ENCODE measurements around the gene MARCHF7. TPM values are rescaled to one million over a fixed set of nuclear protein-coding genes. Genes with fewer than 3 reads are reported as not detected.

Gene MARCHF7
- total and polyA plus RNA-seq, 2 experiments from 2014 or later = 71.2 to 166 TPM

DNA sequence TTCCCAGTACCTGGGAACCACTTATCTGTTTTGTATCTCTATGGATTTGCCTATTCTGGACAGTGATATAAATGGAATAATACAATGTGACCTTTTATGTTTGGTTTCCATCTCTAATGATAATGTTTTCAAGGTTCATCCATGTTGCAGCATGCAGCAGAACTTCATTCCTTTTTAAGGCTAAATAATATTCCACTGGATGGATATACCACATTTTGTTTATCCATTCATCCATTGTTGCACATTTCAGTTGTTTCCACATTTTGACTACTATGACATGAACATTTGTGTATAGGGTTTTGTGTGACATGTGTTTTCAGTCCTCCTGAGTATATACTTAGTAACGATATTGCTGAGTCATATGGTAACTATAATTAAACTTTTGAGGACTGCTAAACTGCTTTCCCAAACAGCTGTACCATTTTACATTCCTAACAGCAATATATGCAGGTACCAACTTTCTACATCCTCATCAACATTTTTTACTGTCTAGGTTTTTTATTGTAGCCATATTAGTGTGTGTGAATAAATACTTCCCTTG is 17.7 kb upstream of the MARCHF7 start:
- DNase-seq (ENCODE audit: low spot score) = no peak
- TF ChIP-seq EZH2 (IDR thresholded peaks at IDR 0.05; ENCODE audit: borderline replicate concordance) (no peak), EZH2phosphoT487 (IDR thresholded peaks at IDR 0.05; ENCODE audit: low read depth, severe bottlenecking, unreplicated experiment) (no peak)
- TF ChIP-seq, protein P1, sequence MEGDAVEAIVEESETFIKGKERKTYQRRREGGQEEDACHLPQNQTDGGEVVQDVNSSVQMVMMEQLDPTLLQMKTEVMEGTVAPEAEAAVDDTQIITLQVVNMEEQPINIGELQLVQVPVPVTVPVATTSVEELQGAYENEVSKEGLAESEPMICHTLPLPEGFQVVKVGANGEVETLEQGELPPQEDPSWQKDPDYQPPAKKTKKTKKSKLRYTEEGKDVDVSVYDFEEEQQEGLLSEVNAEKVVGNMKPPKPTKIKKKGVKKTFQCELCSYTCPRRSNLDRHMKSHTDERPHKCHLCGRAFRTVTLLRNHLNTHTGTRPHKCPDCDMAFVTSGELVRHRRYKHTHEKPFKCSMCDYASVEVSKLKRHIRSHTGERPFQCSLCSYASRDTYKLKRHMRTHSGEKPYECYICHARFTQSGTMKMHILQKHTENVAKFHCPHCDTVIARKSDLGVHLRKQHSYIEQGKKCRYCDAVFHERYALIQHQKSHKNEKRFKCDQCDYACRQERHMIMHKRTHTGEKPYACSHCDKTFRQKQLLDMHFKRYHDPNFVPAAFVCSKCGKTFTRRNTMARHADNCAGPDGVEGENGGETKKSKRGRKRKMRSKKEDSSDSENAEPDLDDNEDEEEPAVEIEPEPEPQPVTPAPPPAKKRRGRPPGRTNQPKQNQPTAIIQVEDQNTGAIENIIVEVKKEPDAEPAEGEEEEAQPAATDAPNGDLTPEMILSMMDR (IDR thresholded peaks at IDR 0.05; ENCODE audit: poor library complexity) = no peak
- Histone ChIP-seq H3K36me3 (replicated peaks; ENCODE audit: insufficient read depth, low read depth) (no peaks in the 10 kb centered on the region), H3K4me1 (ENCODE audit: insufficient read depth) (no peaks in the 10 kb centered on the region), H3K9me2 (replicated peaks; ENCODE audit: insufficient read depth) (no peaks in the 10 kb centered on the region), H3K79me2 (no peaks in the 10 kb centered on the region), H3K9me3 (ENCODE audit: low read depth) (peaks cover 5% of the 10 kb centered on the region), H3K27me3 (no peaks in the 10 kb centered on the region), H3K27ac (no peak overlapping the region), H3K4me3 (no peak overlapping the region), H3K4me2 (no peak overlapping the region), H2AFZ (no peak overlapping the region), H4K20me1 (ENCODE audit: insufficient read depth, poor library complexity, severe bottlenecking) (no peaks in the 10 kb centered on the region)
- 100% methylated on average over 1 of the region's 1 CpG for WGBS (ENCODE audit: low lambda C conversion rate, missing lambda C conversion rate)

DNA sequence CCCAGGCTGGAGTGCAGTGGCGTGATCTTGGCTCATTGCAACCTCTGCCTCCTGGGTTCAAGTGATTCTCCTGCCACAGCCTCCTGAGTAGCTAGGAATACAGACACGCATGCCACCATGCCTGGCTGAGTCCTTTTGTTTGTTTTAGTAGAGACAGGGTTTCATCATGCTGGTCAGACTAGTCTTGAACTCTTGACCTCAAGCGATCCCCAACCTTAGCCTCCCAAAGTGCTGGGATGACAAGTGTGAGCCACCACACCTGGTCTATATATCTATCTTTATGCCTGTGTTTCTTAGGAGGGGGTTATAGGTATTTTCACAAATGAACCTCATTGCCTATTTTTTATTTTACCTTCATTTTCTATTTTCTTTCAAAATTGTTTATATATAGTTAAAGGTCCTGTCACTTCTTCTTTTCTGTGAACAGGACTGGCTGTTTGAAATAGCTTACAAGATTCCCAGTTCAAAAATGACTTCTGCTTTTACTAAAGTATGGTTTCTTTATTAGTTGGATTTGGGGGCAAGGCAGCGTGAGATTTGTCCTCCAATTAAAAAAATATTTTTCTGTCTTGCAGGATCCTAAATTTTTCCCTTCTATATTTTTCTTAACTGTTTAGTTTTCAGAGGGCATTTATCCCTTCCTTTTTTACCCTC is 16.4 kb upstream of the MARCHF7 start:
- Histone ChIP-seq H3K27me3 (no peaks in the 10 kb centered on the region), H3K79me2 (no peaks in the 10 kb centered on the region), H3K4me2 (no peak overlapping the region), H4K20me1 (ENCODE audit: insufficient read depth, poor library complexity, severe bottlenecking) (no peaks in the 10 kb centered on the region), H2AFZ (no peak overlapping the region), H3K36me3 (replicated peaks; ENCODE audit: insufficient read depth, low read depth) (no peaks in the 10 kb centered on the region), H3K4me3 (no peak overlapping the region), H3K4me1 (ENCODE audit: insufficient read depth) (no peaks in the 10 kb centered on the region), H3K27ac (no peak overlapping the region), H3K9me2 (replicated peaks; ENCODE audit: insufficient read depth) (no peaks in the 10 kb centered on the region), H3K9me3 (ENCODE audit: low read depth) (peaks cover 5% of the 10 kb centered on the region)
- WGBS (ENCODE audit: low lambda C conversion rate, missing lambda C conversion rate) = 93% methylated on average over 4 of the region's 4 CpGs
- TF ChIP-seq EZH2phosphoT487 (IDR thresholded peaks at IDR 0.05; ENCODE audit: low read depth, severe bottlenecking, unreplicated experiment) (no peak), EZH2 (IDR thresholded peaks at IDR 0.05; ENCODE audit: borderline replicate concordance) (no peak)
- TF ChIP-seq, protein P1 (IDR thresholded peaks at IDR 0.05; ENCODE audit: poor library complexity) = no peak
- no peak for DNase-seq (ENCODE audit: low spot score)

DNA sequence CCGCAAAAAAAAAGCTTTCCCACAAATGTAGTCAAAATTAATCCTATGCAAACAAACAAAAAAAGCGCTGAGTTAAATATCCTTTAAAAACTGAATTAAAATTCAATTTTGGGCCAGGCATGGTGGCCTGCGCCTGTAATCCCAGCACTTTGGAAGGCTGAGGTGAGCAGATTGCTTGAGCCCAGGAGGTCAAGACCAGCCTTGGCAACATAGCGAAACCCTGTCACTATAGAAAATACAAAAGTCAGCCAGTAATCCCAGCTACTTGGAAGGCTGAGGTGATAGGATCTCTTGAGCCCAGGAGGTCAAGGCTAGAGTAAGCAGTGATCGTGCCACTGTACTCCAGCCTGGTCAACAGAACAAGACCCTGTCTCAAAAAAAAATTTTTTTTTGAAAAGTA is 8.8 kb upstream of the MARCHF7 start:
- no peak overlapping the region for H2AFZ ChIP-seq
- H3K4me1 ChIP-seq (ENCODE audit: insufficient read depth) = no peaks in the 10 kb centered on the region
- no peak overlapping the region for H3K27ac ChIP-seq
- H3K4me2 ChIP-seq = no peak overlapping the region
- no peaks in the 10 kb centered on the region for H3K9me3 ChIP-seq (ENCODE audit: low read depth)
- H3K9me2 ChIP-seq (replicated peaks; ENCODE audit: insufficient read depth) = no peaks in the 10 kb centered on the region
- H3K4me3 ChIP-seq = no peak overlapping the region
- no peaks in the 10 kb centered on the region for H4K20me1 ChIP-seq (ENCODE audit: insufficient read depth, poor library complexity, severe bottlenecking)
- no peaks in the 10 kb centered on the region for H3K27me3 ChIP-seq
- H3K36me3 ChIP-seq (replicated peaks; ENCODE audit: insufficient read depth, low read depth) = no peaks in the 10 kb centered on the region
- WGBS (ENCODE audit: low lambda C conversion rate, missing lambda C conversion rate) = 94% methylated on average over 5 of the region's 5 CpGs
- TF ChIP-seq EZH2 (IDR thresholded peaks at IDR 0.05; ENCODE audit: borderline replicate concordance) = no peak
- no peak for TF ChIP-seq EZH2phosphoT487 (IDR thresholded peaks at IDR 0.05; ENCODE audit: low read depth, severe bottlenecking, unreplicated experiment)
- TF ChIP-seq, protein P1 (IDR thresholded peaks at IDR 0.05; ENCODE audit: poor library complexity) = no peak
- no peaks in the 10 kb centered on the region for H3K79me2 ChIP-seq
- no peak for DNase-seq (ENCODE audit: low spot score)

All from hepatocyte (in vitro differentiated cells).